ENCODE measurements around the gene MFGE8. TPM values are rescaled to one million over a fixed set of nuclear protein-coding genes. Genes with fewer than 3 reads are reported as not detected.

MFGE8 gene
- total RNA-seq, 1 donor from 2014 or later, result 513 TPM

DNA sequence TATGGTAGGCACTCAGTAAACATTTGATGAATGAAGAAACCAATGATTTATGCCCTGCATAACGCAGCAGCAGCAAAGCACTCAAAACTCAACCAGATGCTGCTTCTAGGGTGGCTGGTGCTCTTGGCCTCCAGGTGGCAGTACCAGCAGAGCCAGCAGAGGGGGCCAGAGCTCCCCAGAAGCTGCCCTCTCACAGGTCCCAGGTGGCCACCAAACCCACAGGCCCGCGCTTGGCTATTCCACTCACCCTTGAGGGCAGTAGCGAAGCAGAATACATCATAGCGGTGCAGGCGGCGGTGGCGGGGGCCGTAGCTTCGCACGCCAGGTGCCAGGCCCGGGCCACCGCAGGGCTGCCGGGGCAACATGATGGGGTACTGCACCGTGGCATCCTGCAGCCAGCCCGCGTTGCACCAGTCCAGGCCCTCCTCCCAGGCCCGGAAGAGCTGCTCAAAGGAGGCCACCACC is 34.4 kb downstream of the MFGE8 start:
- H3K9me3 ChIP-seq, result no peaks in the 10 kb centered on the region
- TF ChIP-seq, protein P1, sequence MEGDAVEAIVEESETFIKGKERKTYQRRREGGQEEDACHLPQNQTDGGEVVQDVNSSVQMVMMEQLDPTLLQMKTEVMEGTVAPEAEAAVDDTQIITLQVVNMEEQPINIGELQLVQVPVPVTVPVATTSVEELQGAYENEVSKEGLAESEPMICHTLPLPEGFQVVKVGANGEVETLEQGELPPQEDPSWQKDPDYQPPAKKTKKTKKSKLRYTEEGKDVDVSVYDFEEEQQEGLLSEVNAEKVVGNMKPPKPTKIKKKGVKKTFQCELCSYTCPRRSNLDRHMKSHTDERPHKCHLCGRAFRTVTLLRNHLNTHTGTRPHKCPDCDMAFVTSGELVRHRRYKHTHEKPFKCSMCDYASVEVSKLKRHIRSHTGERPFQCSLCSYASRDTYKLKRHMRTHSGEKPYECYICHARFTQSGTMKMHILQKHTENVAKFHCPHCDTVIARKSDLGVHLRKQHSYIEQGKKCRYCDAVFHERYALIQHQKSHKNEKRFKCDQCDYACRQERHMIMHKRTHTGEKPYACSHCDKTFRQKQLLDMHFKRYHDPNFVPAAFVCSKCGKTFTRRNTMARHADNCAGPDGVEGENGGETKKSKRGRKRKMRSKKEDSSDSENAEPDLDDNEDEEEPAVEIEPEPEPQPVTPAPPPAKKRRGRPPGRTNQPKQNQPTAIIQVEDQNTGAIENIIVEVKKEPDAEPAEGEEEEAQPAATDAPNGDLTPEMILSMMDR (IDR thresholded peaks at IDR 0.05), result peak in 1 of 3 experiments; percentile 19
- no peak for TF ChIP-seq POLR2AphosphoS5 (IDR thresholded peaks at IDR 0.05; ENCODE audit: insufficient read depth in 1 of 2, low read depth in 1 of 2)
- no peaks in the 10 kb centered on the region for H3K27me3 ChIP-seq
- no peaks in the 10 kb centered on the region for H3K4me1 ChIP-seq
- H3K4me3 ChIP-seq, result no peak overlapping the region
- intact Hi-C loops (cut with DNase I), result no loop called here
- H3K27ac ChIP-seq, result no peak overlapping the region
- H3K36me3 ChIP-seq, result no peaks in the 10 kb centered on the region
- no peak for DNase-seq (ENCODE audit: extremely low spot score in 2 of 2)

DNA sequence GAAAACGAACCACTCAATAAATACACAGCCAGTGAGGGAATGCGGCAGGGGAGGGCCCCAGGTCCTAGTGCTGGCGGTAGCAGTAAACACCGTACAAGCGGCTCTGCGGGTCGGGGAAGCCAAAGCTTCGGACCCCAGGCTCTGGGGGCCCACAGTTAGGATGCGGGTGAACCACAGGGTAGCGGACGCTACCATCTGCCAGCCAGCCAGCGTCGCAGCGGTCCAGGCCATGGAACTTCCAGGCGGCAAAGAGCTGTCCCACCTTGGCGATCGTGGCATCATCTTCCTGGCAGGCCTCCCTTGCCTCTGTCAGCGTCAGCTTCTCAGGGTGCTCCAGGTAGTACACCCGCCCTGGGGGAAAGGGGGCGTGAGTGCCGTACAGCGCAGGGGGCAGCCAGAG is 35.3 kb downstream of the MFGE8 start:
- no peak overlapping the region for H3K4me3 ChIP-seq
- no peaks in the 10 kb centered on the region for H3K27me3 ChIP-seq
- intact Hi-C loops (cut with DNase I), result no loop called here
- no peak for DNase-seq (ENCODE audit: extremely low spot score in 2 of 2)
- no peaks in the 10 kb centered on the region for H3K4me1 ChIP-seq
- H3K36me3 ChIP-seq, result no peaks in the 10 kb centered on the region
- H3K9me3 ChIP-seq, result no peaks in the 10 kb centered on the region
- TF ChIP-seq POLR2A (IDR thresholded peaks at IDR 0.05) (no peak), POLR2AphosphoS5 (IDR thresholded peaks at IDR 0.05; ENCODE audit: insufficient read depth in 1 of 2, low read depth in 1 of 2) (no peak)
- TF ChIP-seq, protein P1 (IDR thresholded peaks at IDR 0.05), result no peak
- H3K27ac ChIP-seq, result no peak overlapping the region

DNA sequence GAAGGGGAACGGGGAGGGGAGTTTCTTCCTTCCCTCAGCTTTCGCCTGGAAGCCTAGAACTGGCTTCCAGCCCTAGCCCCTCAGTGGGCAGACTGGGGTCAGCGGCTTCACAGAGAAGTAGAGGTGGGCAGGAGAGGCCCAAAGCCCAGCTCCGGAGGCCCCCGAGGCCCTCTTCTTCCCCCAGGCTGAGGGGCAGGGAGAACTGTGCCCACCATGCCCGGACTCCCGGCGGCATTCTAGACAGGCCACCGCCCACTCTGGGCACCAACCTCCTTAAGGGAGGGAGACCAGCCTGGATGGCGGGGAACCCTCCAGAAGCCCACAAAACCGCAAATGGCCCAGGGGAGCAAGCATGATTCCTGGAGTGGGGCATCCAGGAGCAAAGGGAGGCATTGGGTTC is 35.8 kb downstream of the MFGE8 start:
- no peak for DNase-seq (ENCODE audit: extremely low spot score in 2 of 2)
- intact Hi-C loops (cut with DNase I), result no loop called here

DNA sequence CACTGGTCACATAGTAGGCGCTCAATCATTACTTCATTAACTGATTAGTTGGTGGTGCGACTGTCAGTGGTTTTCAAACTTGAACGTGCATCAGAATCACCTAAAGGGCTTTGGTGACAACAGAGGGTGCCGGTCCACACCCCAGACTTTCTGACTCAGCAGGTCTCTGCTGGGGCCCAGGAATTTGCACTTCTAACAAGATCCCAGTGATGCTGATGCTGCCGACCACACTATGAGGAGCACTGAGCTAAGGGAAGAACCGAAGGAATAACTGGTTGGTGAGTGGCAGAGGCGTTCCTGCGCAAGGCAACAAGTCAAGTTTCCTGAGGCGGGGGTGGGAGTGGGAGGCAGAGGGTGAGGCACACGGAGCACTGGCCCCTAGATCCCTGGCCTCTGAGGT is 36.6 kb downstream of the MFGE8 start:
- intact Hi-C loops (cut with DNase I), result no loop called here
- H3K27me3 ChIP-seq, result no peaks in the 10 kb centered on the region
- DNase-seq (ENCODE audit: extremely low spot score in 2 of 2), result no peak
- H3K27ac ChIP-seq, result no peak overlapping the region
- no peaks in the 10 kb centered on the region for H3K9me3 ChIP-seq
- no peaks in the 10 kb centered on the region for H3K4me1 ChIP-seq
- no peak overlapping the region for H3K4me3 ChIP-seq
- TF ChIP-seq POLR2AphosphoS5 (IDR thresholded peaks at IDR 0.05; ENCODE audit: insufficient read depth in 1 of 2, low read depth in 1 of 2) (no peak), POLR2A (IDR thresholded peaks at IDR 0.05) (no peak)
- TF ChIP-seq, protein P1 (IDR thresholded peaks at IDR 0.05), result no peak
- H3K36me3 ChIP-seq, result no peaks in the 10 kb centered on the region

More for the DNA sequence above, 35.8 kb downstream of the MFGE8 start:
- Histone ChIP-seq H3K36me3 (no peaks in the 10 kb centered on the region), H3K4me3 (no peak overlapping the region), H3K27me3 (no peaks in the 10 kb centered on the region), H3K27ac (no peak overlapping the region), H3K4me1 (no peaks in the 10 kb centered on the region), H3K9me3 (no peaks in the 10 kb centered on the region)
- no peak for TF ChIP-seq POLR2AphosphoS5 (IDR thresholded peaks at IDR 0.05; ENCODE audit: insufficient read depth in 1 of 2, low read depth in 1 of 2)
- TF ChIP-seq, protein P1 (IDR thresholded peaks at IDR 0.05), result no peak
- TF ChIP-seq POLR2A (IDR thresholded peaks at IDR 0.05), result no peak

DNA sequence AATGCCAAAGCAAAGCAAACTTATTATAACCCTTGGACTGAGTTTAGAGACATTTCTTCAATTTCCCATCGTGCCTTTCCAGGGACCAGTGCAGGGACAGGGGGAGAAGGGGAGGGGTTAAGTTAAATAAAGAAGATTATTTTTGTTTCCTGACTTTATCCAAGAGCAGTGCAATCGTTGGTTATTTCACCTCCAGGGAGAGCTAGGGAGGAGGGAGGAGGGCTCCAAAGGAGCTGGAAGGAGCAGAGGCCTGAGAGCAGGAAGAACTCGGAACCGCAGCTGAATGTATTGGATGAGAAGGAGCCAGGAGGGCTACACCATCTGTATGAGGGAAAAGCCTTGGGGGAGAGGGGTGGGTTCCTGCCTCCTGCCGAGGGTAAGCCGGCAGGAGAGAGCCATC is 38.5 kb downstream of the MFGE8 start:
- intact Hi-C loops (cut with DNase I), result no loop called here
- no peak overlapping the region for H3K27ac ChIP-seq
- no peak overlapping the region for H3K4me3 ChIP-seq
- H3K36me3 ChIP-seq, result no peaks in the 10 kb centered on the region
- no peak for DNase-seq (ENCODE audit: extremely low spot score in 2 of 2)
- no peaks in the 10 kb centered on the region for H3K4me1 ChIP-seq
- no peaks in the 10 kb centered on the region for H3K27me3 ChIP-seq
- TF ChIP-seq POLR2A (IDR thresholded peaks at IDR 0.05), result no peak
- TF ChIP-seq, protein P1 (IDR thresholded peaks at IDR 0.05), result no peak
- no peak for TF ChIP-seq POLR2AphosphoS5 (IDR thresholded peaks at IDR 0.05; ENCODE audit: insufficient read depth in 1 of 2, low read depth in 1 of 2)
- H3K9me3 ChIP-seq, result no peaks in the 10 kb centered on the region
